IPS-NIHi7 (cell line): ENCODE measurements around the gene KCNA2.

Source experiments
- DNase-seq: peaks from one replicate; pipeline ENCODE4 v3.0.0; 2012; ENCODE audit warnings: mixed read lengths; ENCODE audit errors: extremely low spot score

The KCNA2 gene

GRCh38 chr1:110602466-110602865 lies 3.7 kb downstream of the KCNA2 start:
- DNase-seq, result no peak

- DNase-seq, result no peak
These were observed 4.8 kb downstream of the KCNA2 start for GRCh38 chr1:110601332-110601731.

GRCh38 chr1:110600716-110601115 lies 5.4 kb downstream of the KCNA2 start:
- no peak for DNase-seq

DNA sequence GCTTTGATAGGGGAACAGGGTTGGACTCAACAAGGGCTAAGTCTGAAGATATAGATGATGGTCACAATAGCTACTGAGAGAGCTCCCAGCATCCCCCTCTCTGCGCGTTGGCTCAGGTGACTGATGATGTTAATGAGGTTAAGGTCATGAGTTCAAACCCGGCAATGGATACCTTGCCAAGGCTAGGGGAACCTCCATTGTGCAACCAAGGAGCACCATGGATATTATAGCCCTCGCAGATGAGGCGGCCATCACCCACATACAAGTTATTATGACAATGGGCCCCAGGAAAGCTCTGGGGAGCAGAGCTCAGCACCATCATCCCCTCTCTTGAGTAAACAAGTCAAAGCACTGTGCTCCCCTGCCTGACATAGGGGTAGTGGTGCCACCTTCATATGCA lies 8.2 kb downstream of the KCNA2 start:
- no peak for DNase-seq

GRCh38 chr1:110596312-110596711 lies 9.8 kb downstream of the KCNA2 start:
- no peak for DNase-seq

- DNase-seq, result no peak
These were observed 10.8 kb downstream of the KCNA2 start for GRCh38 chr1:110595353-110595710.

GRCh38 chr1:110594456-110595352 lies 11.5 kb downstream of the KCNA2 start:
- no peak for DNase-seq

- no peak for DNase-seq
These were observed 12.3 kb downstream of the KCNA2 start for GRCh38 chr1:110593902-110594301.

GRCh38 chr1:110591956-110592355 lies 14.2 kb downstream of the KCNA2 start:
- DNase-seq, result no peak

- DNase-seq, result no peak
These were observed 17.2 kb downstream of the KCNA2 start for GRCh38 chr1:110588991-110589390.

DNA sequence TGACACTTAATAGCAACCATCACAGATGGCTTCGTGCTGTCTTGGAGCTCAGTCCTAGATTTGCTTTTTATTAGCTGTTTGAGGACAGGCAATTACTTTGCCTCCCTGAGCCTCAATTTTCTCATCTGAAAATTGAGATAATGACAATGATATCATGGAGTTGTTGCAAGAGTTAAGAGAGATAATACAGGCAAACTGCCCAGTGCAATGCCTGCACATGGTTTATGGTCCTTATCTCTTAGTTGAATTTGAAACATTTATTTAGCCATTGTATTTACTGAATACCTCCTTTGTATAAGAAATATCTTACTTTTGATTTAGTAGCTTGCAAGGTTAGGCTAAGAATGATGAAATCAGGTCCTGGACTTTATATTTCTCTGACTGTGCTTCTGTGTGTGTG lies 17.7 kb downstream of the KCNA2 start:
- DNase-seq, result no peak

GRCh38 chr1:110587906-110588305 lies 18.3 kb downstream of the KCNA2 start:
- DNase-seq, result no peak

DNA sequence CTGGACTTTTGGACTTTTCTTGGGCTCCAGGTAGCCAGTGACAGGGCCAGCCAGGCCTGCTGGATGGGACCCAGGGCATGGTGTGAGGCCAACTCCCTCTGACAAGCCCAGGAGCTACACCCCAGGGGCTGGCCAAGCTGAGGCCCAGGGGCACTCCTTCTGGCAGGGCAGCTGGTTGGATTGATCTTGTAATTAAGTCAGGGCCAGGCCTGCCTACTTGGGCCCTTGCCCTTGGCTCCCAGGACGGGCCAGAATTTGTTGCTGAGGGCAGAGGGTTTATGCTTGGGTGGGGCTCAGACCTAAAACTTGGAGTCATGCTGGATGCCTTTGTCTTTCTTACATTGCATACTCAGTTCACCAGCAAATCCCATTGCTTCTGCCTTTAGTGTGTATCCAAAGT lies 20.7 kb downstream of the KCNA2 start:
- no peak for DNase-seq

DNA sequence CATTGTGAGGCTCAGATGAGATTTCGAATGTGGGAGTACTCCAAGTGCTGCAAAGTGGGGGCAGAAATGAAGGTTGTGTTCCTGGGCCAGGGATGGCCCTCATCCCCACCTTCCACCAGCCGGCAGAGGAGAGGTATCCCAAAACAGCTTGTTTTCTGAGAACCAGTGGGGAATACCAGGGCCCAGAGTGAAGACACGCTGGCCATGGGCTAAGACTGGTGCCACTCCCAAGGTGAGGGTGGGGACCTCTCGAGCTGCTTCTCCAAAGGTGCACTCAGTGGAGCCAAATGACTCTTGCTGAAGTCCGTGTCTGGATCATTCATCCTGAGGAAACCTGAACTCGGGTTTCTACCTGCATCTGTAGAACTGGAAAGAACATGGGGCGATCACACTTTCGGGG lies 22.1 kb downstream of the KCNA2 start:
- DNase-seq, result no peak

GRCh38 chr1:110583505-110583904 lies 22.7 kb downstream of the KCNA2 start:
- no peak for DNase-seq

GRCh38 chr1:110582378-110582777 lies 23.8 kb downstream of the KCNA2 start:
- no peak for DNase-seq

- DNase-seq, result no peak
These were observed 24.4 kb downstream of the KCNA2 start for GRCh38 chr1:110581682-110582145.

DNA sequence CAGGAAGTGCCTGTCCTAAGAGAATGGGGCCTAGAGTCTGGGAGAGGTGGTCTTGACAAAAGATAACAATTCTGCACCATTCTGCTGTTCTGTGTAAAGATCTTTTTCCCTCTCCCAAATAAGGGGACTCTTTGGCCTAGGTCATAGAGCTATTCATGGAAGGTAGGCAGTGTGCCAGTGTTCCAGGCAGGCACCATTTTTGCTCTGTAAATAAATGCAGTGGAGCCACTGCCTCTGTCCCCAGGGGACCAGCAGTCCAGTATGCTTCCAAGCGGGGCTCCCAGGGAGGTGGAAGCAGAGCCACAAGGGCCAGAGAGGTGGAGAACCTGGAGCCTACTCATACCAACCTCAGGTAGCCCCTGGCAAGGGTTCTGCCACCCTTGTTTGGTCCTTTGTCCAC lies 25.9 kb downstream of the KCNA2 start:
- DNase-seq, result no peak

GRCh38 chr1:110579460-110579859 lies 26.7 kb downstream of the KCNA2 start:
- DNase-seq, result no peak

DNA sequence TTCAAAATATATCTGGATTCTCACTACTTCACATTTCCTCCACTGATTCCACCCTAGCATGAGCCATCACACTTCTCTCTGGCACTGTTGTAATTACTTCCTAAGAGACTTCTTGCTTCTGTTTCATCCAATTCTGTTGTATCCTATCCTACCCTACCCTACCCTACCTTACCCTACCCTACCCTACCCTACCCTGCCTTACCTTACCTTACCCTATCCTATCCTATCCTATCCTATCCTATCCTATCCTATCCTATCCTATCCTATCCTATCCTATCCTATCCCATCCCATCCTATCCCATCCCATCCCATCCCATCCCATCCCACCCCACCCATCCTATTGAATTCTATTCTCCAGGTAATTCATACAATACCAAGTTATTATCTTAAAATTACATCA lies 29.7 kb downstream of the KCNA2 start:
- no peak for DNase-seq

DNA sequence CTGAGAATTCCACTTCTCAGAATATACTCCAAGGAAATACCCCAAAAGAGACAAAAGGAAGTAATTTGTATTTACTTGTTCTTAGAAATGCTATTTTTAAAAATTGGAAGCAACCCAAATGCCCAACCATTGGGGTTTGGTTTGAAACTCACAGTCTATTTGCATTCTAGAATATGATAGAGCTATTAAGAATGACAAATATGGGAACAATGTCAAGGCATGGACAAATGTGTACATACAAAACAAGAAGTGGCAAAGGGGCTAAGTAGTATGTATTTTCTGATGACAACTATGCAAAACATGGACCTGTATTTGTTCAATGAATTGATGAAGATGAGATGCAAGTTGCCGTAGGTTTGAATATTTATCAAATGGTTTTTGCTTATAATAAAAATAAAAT lies 32.8 kb downstream of the KCNA2 start:
- DNase-seq, result no peak

GRCh38 chr1:110572751-110573150 lies 33.4 kb downstream of the KCNA2 start:
- no peak for DNase-seq

DNA sequence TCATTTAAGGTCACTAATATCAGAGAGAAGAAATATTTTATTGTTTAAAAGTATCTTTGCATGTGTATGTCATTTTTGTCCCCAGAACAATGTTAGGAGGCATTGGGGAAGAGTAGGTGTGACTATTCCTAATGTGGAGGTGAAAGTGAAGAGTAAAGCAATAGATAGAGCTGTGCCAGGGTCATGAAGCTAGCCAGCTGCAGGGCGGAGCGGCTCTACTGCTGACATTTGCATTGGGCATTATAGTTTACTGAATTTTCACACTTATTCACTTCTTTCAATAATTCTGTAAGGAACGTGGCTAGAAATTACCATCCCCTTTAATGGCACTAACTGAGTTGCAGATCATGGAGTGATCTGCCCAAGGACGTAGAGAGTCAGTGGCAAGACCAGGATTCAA lies 35.3 kb downstream of the KCNA2 start:
- no peak for DNase-seq

GRCh38 chr1:110570307-110570706 lies 35.9 kb downstream of the KCNA2 start:
- no peak for DNase-seq
